Activated T-cell treated with anti-CD3 and anti-CD28 coated beads, Interleukin-2, amount 50 U/mL, for 1 hour (primary cell): ENCODE results near the gene TYMP.
"Not testable (repeated sequence)": the region's sequence is repeated elsewhere in the genome, so short reads cannot be mapped to it uniquely, and the experiment has no call there.

Source experiments
- DNase-seq: peaks from one replicate; pipeline ENCODE4 v3.0.0-alpha.2; 2020

TYMP gene

DNA sequence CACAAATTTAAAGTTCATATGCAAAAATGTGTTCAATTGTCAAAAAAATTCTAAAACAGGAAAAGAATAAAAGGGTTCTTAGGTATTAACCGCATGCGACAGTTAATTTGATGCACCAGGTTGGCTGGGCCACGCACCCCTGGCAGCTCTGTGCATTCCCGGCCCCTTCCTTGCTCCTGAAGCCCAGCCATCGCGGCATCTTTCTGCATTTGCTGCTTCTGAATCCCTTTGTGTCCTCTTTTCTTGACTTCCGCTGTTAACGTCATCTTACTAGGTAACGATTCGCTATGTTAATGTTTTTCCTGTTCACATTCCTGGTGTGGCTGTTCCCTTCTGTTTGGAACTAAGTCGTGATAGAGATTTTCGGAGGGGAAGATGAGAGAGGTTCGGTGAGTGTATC lies 8.0 kb upstream of the TYMP start:
- DNase-seq, result no peak

DNA sequence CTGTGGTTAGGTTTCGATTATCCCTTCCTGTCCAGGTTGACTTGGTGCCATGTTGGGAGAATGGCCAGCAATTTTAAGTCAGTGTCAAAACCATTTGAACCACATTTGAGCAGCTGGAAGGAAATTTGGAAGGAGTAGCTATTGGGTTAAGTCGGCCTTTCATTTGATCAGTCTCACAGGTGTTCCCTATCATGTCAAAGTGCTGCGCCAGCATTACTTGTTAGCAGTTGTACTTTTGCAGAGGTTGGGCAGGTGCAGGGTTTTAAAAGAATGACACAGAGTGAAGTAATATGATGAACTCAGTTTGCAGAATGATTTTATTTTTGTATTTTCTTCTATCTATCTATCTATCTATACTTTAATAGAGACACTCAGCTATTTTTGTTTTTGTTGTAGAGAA lies 6.4 kb upstream of the TYMP start:
- DNase-seq, result no peak

DNA sequence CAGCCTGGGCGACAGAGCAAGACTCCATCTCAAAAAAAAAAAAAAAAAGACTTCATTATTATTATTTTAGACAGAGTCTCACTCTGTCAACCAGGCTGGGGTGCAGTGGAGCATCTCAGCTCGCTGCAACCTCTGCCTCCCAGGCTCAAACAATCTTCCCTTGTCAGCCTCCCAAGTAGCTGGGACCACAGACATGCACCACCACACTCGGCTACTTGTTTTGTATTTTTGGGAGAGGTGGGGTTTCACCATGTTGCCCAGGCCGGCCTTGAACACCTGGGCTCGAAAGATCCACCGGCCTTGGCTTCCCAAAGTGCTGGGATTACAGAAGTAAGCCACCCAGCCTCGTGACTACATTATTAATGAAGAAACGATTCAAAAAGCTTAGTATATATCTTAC lies 5.3 kb upstream of the TYMP start:
- no peak for DNase-seq

- not testable (repeated sequence) for DNase-seq
Observed at GRCh38 chr22:50533856-50534711, 4.3 kb upstream of the TYMP start.

DNA sequence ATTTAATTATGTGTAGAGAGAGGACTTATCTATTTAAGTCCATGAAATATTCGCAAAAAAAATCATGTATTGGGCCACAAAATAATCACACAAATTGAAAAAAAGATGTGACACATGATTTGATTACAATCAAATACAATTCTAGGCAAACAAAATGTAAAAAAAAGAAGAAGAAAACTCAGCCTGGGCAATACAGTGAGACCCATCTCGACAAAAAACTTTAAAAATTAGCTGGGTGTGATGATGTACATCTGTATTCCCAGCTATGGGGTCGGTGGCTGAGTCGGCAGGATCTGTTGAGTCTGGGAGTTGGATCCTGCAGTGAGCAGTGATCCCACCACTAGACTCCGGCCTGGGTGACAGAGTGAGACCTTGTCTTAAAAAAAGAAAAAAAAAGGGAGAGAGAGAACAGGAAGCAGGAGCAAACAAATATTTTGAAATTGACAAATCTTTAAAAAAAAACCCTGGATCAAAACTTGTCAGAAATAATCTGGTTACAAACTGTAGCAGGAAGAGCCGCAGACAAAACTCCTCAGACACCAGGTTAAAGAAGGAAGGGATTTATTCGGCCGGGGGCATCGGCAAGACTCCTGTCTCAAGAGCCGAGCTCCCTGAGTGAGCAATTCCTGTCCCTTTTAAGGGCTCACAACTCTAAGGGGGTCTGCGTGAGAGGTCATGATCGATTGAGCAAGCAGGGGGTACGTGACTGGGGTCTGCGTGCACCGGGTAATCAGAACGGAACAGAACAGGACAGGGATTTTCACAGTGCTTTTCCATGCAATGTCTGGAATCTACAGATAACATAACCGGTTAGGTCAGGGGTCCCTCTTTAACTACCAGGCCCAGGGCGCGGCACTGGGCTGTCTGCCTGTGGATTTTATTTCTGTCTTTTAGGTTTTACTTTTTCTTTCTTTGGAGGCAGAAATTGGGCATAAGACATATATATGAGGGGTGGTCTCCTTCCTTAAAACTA lies 3.3 kb upstream of the TYMP start:
- no peak for DNase-seq

- no peak for DNase-seq
Observed at GRCh38 chr22:50531962-50532674, 2.3 kb upstream of the TYMP start.

DNA sequence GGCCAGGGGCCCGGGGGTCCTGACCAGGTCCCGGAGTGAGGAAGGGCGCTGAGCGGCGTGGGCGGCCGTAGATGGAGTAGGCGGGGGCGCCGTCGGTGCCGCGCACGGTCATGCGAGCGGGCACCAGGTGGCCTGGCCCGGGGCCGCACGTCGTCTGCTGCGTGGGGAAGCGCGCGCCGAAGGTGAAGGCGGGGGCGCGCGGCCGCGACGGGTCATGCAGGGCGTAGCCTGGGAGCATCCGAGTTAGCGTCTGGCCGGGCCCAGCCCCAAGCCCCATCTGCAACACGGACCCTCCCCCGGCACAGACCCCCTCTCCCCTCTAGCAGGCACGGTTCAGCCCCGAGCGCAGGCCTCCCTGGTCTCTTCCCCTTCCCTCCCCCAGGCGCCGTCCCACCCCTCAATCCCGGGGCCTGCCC lies 1.7 kb upstream of the TYMP start:
- DNase-seq, result peak; percentile 64

- peak; percentile 79 for DNase-seq
Observed at GRCh38 chr22:50530877-50531545, 1.2 kb upstream of the TYMP start.

DNA sequence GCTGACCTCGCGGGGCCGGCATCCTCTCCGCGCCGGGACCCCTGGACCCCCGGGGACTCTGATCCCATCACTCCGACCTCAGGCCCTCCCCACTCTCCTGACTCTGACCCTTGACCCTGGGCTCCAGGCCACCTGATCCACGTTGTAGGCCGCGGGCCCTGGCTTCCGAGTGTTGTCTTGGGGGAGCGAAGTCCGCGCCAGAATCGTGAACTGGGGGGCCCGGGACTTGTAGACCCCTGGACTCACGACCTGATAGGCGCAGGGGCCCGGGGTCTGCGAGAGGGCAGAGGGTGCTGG lies 716 bp upstream of the TYMP start:
- no peak for DNase-seq

GRCh38 chr22:50529416-50529896 lies 356 bp downstream of the TYMP start:
- DNase-seq, result no peak

DNA sequence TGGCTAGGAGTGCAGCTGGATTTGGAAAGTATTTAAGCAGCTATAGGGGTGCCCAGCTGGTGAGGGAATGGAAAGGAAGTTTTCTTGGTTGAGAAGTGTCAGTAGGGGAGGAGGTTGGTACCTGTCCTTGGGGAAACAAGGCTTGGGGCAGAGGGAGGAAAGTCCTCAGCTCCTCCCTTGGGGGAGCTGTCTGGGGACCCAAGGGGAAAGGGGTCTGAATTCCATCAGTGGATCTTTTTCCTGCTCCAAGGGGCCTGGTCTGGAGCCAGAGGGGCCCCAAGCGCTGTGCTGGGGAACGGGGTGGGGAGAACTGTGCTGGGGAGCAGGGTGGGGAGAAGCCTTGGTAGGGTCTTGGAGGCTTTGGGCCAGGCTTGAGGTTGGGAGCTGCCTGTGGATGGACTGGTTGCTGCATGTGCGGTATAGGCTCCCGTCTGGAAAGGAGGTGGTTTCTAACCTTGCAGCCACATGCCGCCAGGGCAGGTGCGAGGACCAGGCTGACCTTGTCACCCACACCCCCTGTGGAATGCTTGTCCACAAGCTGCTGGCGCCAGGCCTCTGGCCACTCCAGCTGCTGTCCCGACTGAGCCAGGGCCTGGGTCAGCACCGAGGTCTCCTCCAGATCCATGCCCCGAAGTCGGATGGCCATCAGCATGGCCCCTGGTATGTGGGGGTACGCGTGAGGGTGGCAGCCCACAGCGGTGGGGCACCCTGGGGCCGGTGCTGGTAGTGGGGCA lies 963 bp downstream of the TYMP start:
- DNase-seq, result no peak

- DNase-seq, result no peak
Observed at GRCh38 chr22:50527921-50528681, 1.7 kb downstream of the TYMP start.

GRCh38 chr22:50526834-50527801 lies 2.7 kb downstream of the TYMP start:
- peak; percentile 33 for DNase-seq

DNA sequence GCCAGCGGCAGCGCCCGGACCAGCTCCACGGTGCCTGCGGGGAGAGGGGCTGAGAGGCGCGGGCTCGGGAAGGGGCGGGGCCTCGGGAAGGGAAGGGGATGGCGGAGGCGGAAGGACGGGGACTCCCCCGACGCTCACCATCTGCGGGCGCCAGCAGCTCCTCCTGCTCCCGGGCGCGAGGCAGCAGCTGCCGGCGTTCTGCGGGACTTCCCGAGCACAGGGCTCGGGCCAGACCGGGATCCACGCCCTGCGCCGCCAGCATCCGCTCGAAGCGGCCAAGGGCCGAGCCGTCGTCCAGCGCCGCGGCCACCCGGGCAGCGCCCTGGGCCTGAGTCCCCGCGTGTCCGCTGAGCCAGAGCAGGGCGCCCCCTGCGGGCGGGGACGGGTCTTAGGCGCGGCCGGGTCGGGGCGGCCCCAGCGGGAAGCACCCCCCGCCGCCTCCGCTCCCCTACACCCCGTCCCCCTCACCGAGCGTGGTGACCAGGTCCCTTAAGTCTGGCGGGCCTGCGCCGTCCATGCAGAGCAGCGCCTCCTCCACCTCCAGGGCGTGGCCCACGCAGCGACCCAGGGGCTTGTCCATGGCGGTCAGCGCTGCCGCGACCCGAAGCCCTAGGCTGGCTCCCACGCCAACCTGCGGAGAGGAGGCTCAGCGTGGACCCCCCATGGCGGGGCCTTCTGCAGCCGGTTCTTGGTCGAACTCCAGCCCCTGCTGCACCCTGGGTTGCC lies 3.5 kb downstream of the TYMP start:
- peak; percentile 85 for DNase-seq

DNA sequence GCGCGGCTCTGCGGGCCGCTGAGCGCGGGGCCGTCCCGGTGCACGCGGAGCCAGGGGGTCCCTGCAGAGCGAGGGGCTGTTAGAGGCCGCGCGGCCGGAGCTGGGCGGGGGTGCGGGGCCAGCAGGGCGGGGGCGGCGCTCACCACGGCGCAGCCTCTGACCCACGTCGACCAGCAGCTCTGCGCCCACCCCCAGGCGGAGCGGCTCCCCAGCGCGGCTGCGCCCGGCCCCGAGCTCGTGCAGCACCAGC lies 4.0 kb downstream of the TYMP start:
- no peak for DNase-seq

DNA sequence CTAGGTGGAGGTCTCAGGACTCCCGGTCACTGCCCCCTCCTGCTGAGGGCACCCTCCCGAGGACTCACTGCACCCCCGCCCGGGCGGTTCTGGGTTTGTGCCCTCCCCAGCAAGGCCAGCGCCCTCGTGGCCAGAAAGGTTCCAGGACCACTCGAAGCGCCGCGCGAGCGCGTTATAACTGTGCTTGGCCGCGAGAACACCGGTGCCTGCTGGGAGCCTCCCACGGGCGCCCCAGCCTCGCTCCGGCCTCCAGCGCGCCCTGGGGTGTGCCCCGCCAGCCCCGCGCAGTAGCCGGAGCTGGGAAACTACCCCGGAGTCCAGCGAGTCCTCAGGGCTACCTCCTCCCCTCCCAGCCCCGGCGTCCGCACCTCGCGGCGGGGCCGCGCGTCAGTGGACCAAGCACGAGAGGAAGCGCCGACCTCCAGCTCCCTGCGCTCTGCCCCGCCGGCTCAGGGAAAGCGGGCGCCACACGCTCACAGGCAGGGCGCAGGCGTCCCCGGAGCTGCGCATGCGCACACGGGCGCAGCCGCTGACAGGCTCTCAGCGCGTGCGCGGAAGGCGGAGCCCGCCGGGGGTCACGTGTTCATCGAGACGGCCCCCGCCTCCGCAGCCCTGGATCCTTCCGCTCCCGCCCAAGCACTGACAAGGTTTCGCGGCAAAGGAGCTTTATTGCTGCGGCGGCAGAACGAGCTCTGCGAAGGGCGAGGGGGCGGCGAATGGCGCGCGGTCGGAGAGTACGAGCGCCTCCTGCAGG lies 4.5 kb downstream of the TYMP start, which contains the start of gene SCO2:
Gene SCO2, minus strand, starts transcription at position 495 of the 754 bp plus-strand sequence. CDS start 1,187 bp downstream, outside the sequence.
- peak; percentile 98 for DNase-seq

DNA sequence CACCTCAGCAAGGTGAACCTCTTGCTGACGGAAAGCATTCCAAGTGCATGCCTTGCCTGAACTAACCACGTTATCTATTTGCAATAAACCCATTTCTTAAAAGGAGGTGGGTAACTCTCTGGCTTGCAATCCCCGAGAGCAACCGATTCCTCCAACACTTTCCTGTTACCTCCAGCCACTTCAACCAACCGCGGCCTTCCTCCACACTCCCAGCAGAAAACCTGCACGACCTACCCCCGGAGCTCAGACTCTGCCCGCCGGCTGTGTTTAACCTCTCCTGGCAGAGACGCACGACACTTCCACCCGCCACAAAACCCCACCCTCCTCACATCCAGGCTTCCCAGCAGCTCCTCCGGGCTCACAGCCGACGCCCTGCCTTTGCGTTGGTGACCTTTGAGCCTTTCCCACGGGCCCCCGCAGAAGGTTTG lies 5.1 kb downstream of the TYMP start:
- DNase-seq, result no peak
